B cell (primary cell): Measurements from ENCODE around the gene MCRS1. TPM values are rescaled to one million over a fixed set of nuclear protein-coding genes. Genes with fewer than 3 reads are reported as not detected.

Source experiments
- ATAC-seq: fragments of 200-7000 bp; cut with Tn5 transposase; one replicate; pipeline ENCODE4 v1.10.0; 2021; ENCODE audit warnings: low read depth, mild to moderate bottlenecking, moderate number of reproducible peaks, moderate library complexity
- CTCF ChIA-PET: fragments of 350-600 bp; sonication (Branson Sonifier 250); formaldehyde crosslinking; loops from one replicate; lab custom pipeline; 2021; ENCODE audit warnings: antibody characterized with exemption, inconsistent platforms; lab: Charles Lee
- POLR2A ChIA-PET: fragments of 350-600 bp; sonication (Branson Sonifier 250); formaldehyde crosslinking; loops from one replicate; lab custom pipeline; 2021; ENCODE audit warnings: antibody characterized with exemption; lab: Charles Lee
- DNase-seq: peaks from one replicate; pipeline ENCODE4 v3.0.0; 2013
- H2AFZ ChIP-seq: 2 replicates; pipeline ENCODE4 v1.6.1; 2012; ENCODE audit warnings: mild to moderate bottlenecking, low read depth, low read length; ENCODE audit not compliant: insufficient read depth, poor library complexity, severe bottlenecking
- H3K27ac ChIP-seq, 2 donors: 1 replicate in 1 of 2; 2 replicates in 1 of 2; pipeline ENCODE4 v1.5.1; 2012 to 2013; ENCODE audit warnings: low read length in 2 of 2, mild to moderate bottlenecking in 2 of 2, moderate library complexity in 1 of 2
- H3K27me3 ChIP-seq, 4 experiments: fragments of 200-600 bp in 1 of 4; sonication (generic) in 1 of 4; replicated peaks in 1 of 4; 1 replicate in 2 of 4; 2 replicates in 2 of 4; pipeline versions ENCODE4 v1.6.1 to v1.7.0; 2013 to 2016; ENCODE audit warnings: low read length in 3 of 4, mild to moderate bottlenecking in 2 of 4, mixed read lengths in 1 of 4, moderate library complexity in 1 of 4; ENCODE audit not compliant: insufficient read depth in 4 of 4, control insufficient read depth in 3 of 4; ENCODE audit errors: control extremely low read depth in 1 of 4
- H3K36me3 ChIP-seq, 2 experiments: replicated peaks in 1 of 2; 1 replicate in 1 of 2; 2 replicates in 1 of 2; pipeline versions ENCODE4 v1.6.1 to v1.7.1; 2013; ENCODE audit warnings: low read length in 1 of 2; ENCODE audit not compliant: insufficient read depth in 2 of 2, control insufficient read depth in 1 of 2; ENCODE audit errors: control extremely low read depth in 1 of 2, extremely low read depth in 1 of 2
- H3K4me1 ChIP-seq, 2 donors: fragments of 200-600 bp in 1 of 2; sonication (generic) in 1 of 2; 1 replicate in 1 of 2; 2 replicates in 1 of 2; pipeline versions ENCODE4 v1.5.1 to v1.6.1; 2013 to 2017; ENCODE audit warnings: low read length in 2 of 2; ENCODE audit not compliant: control insufficient read depth in 2 of 2, insufficient read depth in 2 of 2
- H3K4me2 ChIP-seq: replicated peaks from 2 replicates; pipeline ENCODE3; 2012; ENCODE audit warnings: mild to moderate bottlenecking, low read depth, low read length; ENCODE audit not compliant: poor library complexity, severe bottlenecking
- H3K4me3 ChIP-seq, 5 experiments: fragments of 200-600 bp in 1 of 5; sonication (generic) in 1 of 5; 1 replicate in 3 of 5; 2 replicates in 2 of 5; pipeline versions ENCODE4 v1.5.1 to v1.7.0; 2011 to 2016; ENCODE audit warnings: low read length in 4 of 5, mild to moderate bottlenecking in 4 of 5, low read depth in 2 of 5, control low read depth in 1 of 5, moderate library complexity in 1 of 5; ENCODE audit not compliant: insufficient read depth in 1 of 5; ENCODE audit errors: control extremely low read depth in 1 of 5, extremely low read depth in 1 of 5
- H3K79me2 ChIP-seq: fragments of 200-600 bp; sonication (generic); one replicate; pipeline ENCODE4 v1.6.0; 2016; ENCODE audit warnings: low read length; ENCODE audit not compliant: control insufficient read depth, insufficient read depth
- H3K9ac ChIP-seq: fragments of 200-600 bp; sonication (generic); 2 replicates; pipeline ENCODE4 v1.6.1; 2017; ENCODE audit warnings: mild to moderate bottlenecking, low read length, moderate library complexity
- H3K9me3 ChIP-seq, 3 donors: one replicate each; pipeline versions ENCODE4 v1.6.1 to v1.7.1; 2013; ENCODE audit warnings: low read length in 2 of 3; ENCODE audit not compliant: control insufficient read depth in 2 of 3, insufficient read depth in 1 of 3; ENCODE audit errors: control extremely low read depth in 1 of 3
- H4K20me1 ChIP-seq: 2 replicates; pipeline ENCODE4 v1.6.0; 2012; ENCODE audit warnings: mild to moderate bottlenecking, low read length; ENCODE audit not compliant: insufficient read depth, control insufficient read depth, poor library complexity, severe bottlenecking
- H3K27ac Mint-ChIP-seq: one replicate; pipeline ENCODE4 v1.8.0; 2021; ENCODE audit warnings: mixed read lengths
- H3K27me3 Mint-ChIP-seq: one replicate; pipeline ENCODE4 v1.8.0; 2021; ENCODE audit warnings: mixed read lengths
- H3K4me1 Mint-ChIP-seq: one replicate; pipeline ENCODE4 v1.8.0; 2021; ENCODE audit warnings: mixed read lengths
- H3K4me3 Mint-ChIP-seq: one replicate; pipeline ENCODE4 v1.8.0; 2021; ENCODE audit warnings: mixed read lengths
- H3K9me3 Mint-ChIP-seq: one replicate; pipeline ENCODE4 v1.8.0; 2022; ENCODE audit warnings: mixed read lengths; ENCODE audit not compliant: insufficient read depth
- CTCF ChIP-seq: fragments of 200-600 bp; IDR thresholded peaks from one replicate; pipeline ENCODE4 v1.8.0; 2022; ENCODE audit warnings: antibody characterized with exemption, mild to moderate bottlenecking
- EZH2 ChIP-seq: IDR thresholded peaks from 2 replicates; pipeline ENCODE4 v1.6.1; 2012; ENCODE audit warnings: borderline replicate concordance, low read depth, mild to moderate bottlenecking, moderate library complexity, low read length; ENCODE audit not compliant: insufficient read depth, poor library complexity, severe bottlenecking
- WGBS: methylation state at CpG from one replicate; pipeline ENCODE4 v1.1.5; 2013; ENCODE audit warnings: missing lambda C conversion rate; ENCODE audit not compliant: insufficient coverage; 5-methylcytosine and 5-hydroxymethylcytosine counted together
- intact Hi-C: fragments of 100-400 bp; cut with micrococcal nuclease; formaldehyde crosslinking; loops from one replicate; pipeline ENCODE4 v1.10.0; 2022
- polyA plus RNA-seq: library from polyadenylated mRNA; depleted of rRNA; stranded (reverse); fragments of >200 nt; gene quantifications from 2 replicates; pipeline ENCODE4 v1.2.3, GENCODE V29; 2012
- total RNA-seq, 2 donors: library from RNA; stranded (reverse); fragments of 120-200 nt in 1 of 2; gene quantifications; 1 replicate in 1 of 2; 2 replicates in 1 of 2; pipeline versions ENCODE4 v1.2.3 to v1.2.4, GENCODE V29; 2013 to 2022

Gene MCRS1
- total and polyA plus RNA-seq, 2 donors (not counting 1 experiment from before 2014, with no cell fraction given): 81.1 to 107 TPM

- Mint-ChIP-seq H3K4me1 (peaks cover 35% of the 10 kb centered on the region), H3K27ac (peak overlapping the region; percentile 37), H3K9me3 (no peaks in the 10 kb centered on the region), H3K4me3 (no peak overlapping the region), H3K27me3 (peaks cover 31% of the 10 kb centered on the region)
- intact Hi-C loops: no loop called here
- ChIA-PET POLR2A (no interaction called here), CTCF (interaction anchor here (0.5 to 1.1 kb wide), 2 partner anchors 28 to 68 kb away, joined by 3 read pairs; no protein-coding TSS in a partner anchor)
- Histone ChIP-seq H3K79me2 (no peaks in the 10 kb centered on the region), H3K4me2 (no peak overlapping the region), H3K36me3 (no peaks in the 10 kb centered on the region), H4K20me1 (no peaks in the 10 kb centered on the region), H3K27me3 (peaks cover 0 to 43% (median 11%) of the 10 kb centered on the region in 4 experiments), H3K9me3 (peaks cover 0 to 9% (median 0%) of the 10 kb centered on the region in 3 donors), H2AFZ (no peak overlapping the region), H3K27ac (no peak overlapping the region), H3K9ac (no peak overlapping the region), H3K4me1 (peaks cover 27 to 37% of the 10 kb centered on the region in 2 donors), H3K4me3 (no peak overlapping the region)
- ATAC-seq (no peak), DNase-seq (peak; percentile 55)
- 80% methylated on average over 6 of the region's 7 CpGs for WGBS
- TF ChIP-seq EZH2: no peak
- no peak for TF ChIP-seq CTCF
Measured at GRCh38 chr12:49541911-49542505, 25.9 kb downstream of the MCRS1 start.

GRCh38 chr12:49541140-49541861 is 26.6 kb downstream of the MCRS1 start:
- ATAC-seq: no peak
- Mint-ChIP-seq H3K27me3 (peaks cover 34% of the 10 kb centered on the region), H3K27ac (no peak overlapping the region), H3K4me1 (peaks cover 41% of the 10 kb centered on the region), H3K4me3 (no peak overlapping the region), H3K9me3 (no peaks in the 10 kb centered on the region)
- Histone ChIP-seq H3K27me3 (peaks cover 0 to 44% (median 11%) of the 10 kb centered on the region in 4 experiments), H3K9me3 (peaks cover 0 to 9% (median 0%) of the 10 kb centered on the region in 3 donors), H3K4me2 (no peak overlapping the region), H3K27ac (no peak overlapping the region), H3K36me3 (no peaks in the 10 kb centered on the region), H3K4me3 (no peak overlapping the region), H4K20me1 (no peaks in the 10 kb centered on the region), H3K4me1 (peaks cover 32 to 44% of the 10 kb centered on the region in 2 donors), H2AFZ (no peak overlapping the region), H3K9ac (no peak overlapping the region), H3K79me2 (no peaks in the 10 kb centered on the region)
- 97% methylated on average over 7 of the region's 18 CpGs for WGBS
- intact Hi-C loops: no loop called here
- TF ChIP-seq CTCF: no peak
- TF ChIP-seq EZH2: no peak
- ChIA-PET CTCF (interaction anchor here (1.1 kb wide), 1 partner anchor 28 kb away, joined by 3 read pairs; no protein-coding TSS in a partner anchor), POLR2A (no interaction called here)
- peak; percentile 10 for DNase-seq
